Measurements from ENCODE around the gene FRMD6. TPM values are rescaled to one million over a fixed set of nuclear protein-coding genes. Genes with fewer than 3 reads are reported as not detected.

Gene FRMD6
- total RNA-seq, 2 donors from 2014 or later: 12.1 to 14.8 TPM

GRCh38 chr14:51609251-51609954, 42.3 kb upstream of the FRMD6 start:
- TF ChIP-seq, protein P1, sequence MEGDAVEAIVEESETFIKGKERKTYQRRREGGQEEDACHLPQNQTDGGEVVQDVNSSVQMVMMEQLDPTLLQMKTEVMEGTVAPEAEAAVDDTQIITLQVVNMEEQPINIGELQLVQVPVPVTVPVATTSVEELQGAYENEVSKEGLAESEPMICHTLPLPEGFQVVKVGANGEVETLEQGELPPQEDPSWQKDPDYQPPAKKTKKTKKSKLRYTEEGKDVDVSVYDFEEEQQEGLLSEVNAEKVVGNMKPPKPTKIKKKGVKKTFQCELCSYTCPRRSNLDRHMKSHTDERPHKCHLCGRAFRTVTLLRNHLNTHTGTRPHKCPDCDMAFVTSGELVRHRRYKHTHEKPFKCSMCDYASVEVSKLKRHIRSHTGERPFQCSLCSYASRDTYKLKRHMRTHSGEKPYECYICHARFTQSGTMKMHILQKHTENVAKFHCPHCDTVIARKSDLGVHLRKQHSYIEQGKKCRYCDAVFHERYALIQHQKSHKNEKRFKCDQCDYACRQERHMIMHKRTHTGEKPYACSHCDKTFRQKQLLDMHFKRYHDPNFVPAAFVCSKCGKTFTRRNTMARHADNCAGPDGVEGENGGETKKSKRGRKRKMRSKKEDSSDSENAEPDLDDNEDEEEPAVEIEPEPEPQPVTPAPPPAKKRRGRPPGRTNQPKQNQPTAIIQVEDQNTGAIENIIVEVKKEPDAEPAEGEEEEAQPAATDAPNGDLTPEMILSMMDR (conservative IDR thresholded peaks at IDR 0.05): no peak
- no peak overlapping the region for H3K4me3 ChIP-seq (ENCODE audit: low read length)
- no peak for DNase-seq
- no peaks in the 10 kb centered on the region for H3K9me3 ChIP-seq (ENCODE audit: control insufficient read depth, low read length)
- peaks cover 19% of the 10 kb centered on the region for H3K4me1 Mint-ChIP-seq
- H3K27me3 Mint-ChIP-seq (ENCODE audit: insufficient read depth): peaks cover 3% of the 10 kb centered on the region
- H3K36me3 ChIP-seq (ENCODE audit: control insufficient read depth, insufficient read depth, low read length): no peaks in the 10 kb centered on the region
- no peak overlapping the region for H3K27ac ChIP-seq (ENCODE audit: low read depth, low read length)
- WGBS, 2 experiments (ENCODE audit: insufficient coverage in 1 of 2, insufficient read length in 1 of 2): 82 to 90% methylated on average over 5 to 7 of the region's 8 CpGs
- H3K36me3 Mint-ChIP-seq (ENCODE audit: low read depth): no peaks in the 10 kb centered on the region
- H3K27ac Mint-ChIP-seq: no peak overlapping the region
- H3K4me1 ChIP-seq (ENCODE audit: control insufficient read depth, insufficient read depth, low read length): no peaks in the 10 kb centered on the region
- H3K4me3 Mint-ChIP-seq: no peak overlapping the region
- H3K9me3 Mint-ChIP-seq: no peaks in the 10 kb centered on the region
- H3K9ac ChIP-seq (ENCODE audit: extremely low read depth, low read length, poor library complexity, severe bottlenecking): no peak overlapping the region
- H3K27me3 ChIP-seq (ENCODE audit: control insufficient read depth, insufficient read depth, low read length, poor library complexity, severe bottlenecking): no peaks in the 10 kb centered on the region

DNA sequence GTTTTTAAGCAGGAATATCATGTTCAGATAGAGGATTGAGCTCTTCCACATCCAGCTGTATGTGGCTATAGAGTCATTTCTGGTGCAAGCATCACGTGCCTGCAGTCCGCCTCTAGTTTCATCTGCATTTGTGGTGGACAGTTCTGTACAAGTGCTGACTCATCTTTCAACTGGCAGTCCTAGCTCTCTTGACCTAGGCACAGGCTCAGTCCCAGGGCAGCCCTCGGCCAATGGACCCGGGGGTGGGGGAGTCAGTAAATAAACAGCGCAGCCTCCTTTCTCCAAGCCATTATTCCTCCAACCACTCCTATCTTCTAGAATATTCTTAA, 41.8 kb upstream of the FRMD6 start:
- H3K36me3 Mint-ChIP-seq (ENCODE audit: low read depth): no peaks in the 10 kb centered on the region
- no peak overlapping the region for H3K4me3 Mint-ChIP-seq
- H3K9ac ChIP-seq (ENCODE audit: extremely low read depth, low read length, poor library complexity, severe bottlenecking): no peak overlapping the region
- no peak for DNase-seq
- no peak overlapping the region for H3K27ac ChIP-seq (ENCODE audit: low read depth, low read length)
- peaks cover 15% of the 10 kb centered on the region for H3K4me1 Mint-ChIP-seq
- peaks cover 3% of the 10 kb centered on the region for H3K27me3 Mint-ChIP-seq (ENCODE audit: insufficient read depth)
- no peaks in the 10 kb centered on the region for H3K9me3 ChIP-seq (ENCODE audit: control insufficient read depth, low read length)
- no peaks in the 10 kb centered on the region for H3K36me3 ChIP-seq (ENCODE audit: control insufficient read depth, insufficient read depth, low read length)
- no peaks in the 10 kb centered on the region for H3K27me3 ChIP-seq (ENCODE audit: control insufficient read depth, insufficient read depth, low read length, poor library complexity, severe bottlenecking)
- no peak overlapping the region for H3K27ac Mint-ChIP-seq
- H3K4me1 ChIP-seq (ENCODE audit: control insufficient read depth, insufficient read depth, low read length): no peaks in the 10 kb centered on the region
- H3K4me3 ChIP-seq (ENCODE audit: low read length): no peak overlapping the region
- no peaks in the 10 kb centered on the region for H3K9me3 Mint-ChIP-seq
- TF ChIP-seq, protein P1 (conservative IDR thresholded peaks at IDR 0.05): no peak
- WGBS, 2 experiments (ENCODE audit: insufficient coverage in 1 of 2, insufficient read length in 1 of 2): 90 to 95% methylated on average over 2 to 5 of the region's 5 CpGs

- no peak for DNase-seq
- peaks cover 3% of the 10 kb centered on the region for H3K27me3 Mint-ChIP-seq (ENCODE audit: insufficient read depth)
- Histone ChIP-seq H3K27ac (ENCODE audit: low read depth, low read length) (no peak overlapping the region), H3K9me3 (ENCODE audit: control insufficient read depth, low read length) (no peaks in the 10 kb centered on the region), H3K27me3 (ENCODE audit: control insufficient read depth, insufficient read depth, low read length, poor library complexity, severe bottlenecking) (no peaks in the 10 kb centered on the region), H3K4me1 (ENCODE audit: control insufficient read depth, insufficient read depth, low read length) (no peaks in the 10 kb centered on the region), H3K9ac (ENCODE audit: extremely low read depth, low read length, poor library complexity, severe bottlenecking) (no peak overlapping the region), H3K4me3 (ENCODE audit: low read length) (no peak overlapping the region), H3K36me3 (ENCODE audit: control insufficient read depth, insufficient read depth, low read length) (no peaks in the 10 kb centered on the region)
- H3K4me3 Mint-ChIP-seq: no peak overlapping the region
- TF ChIP-seq, protein P1 (conservative IDR thresholded peaks at IDR 0.05): no peak
- H3K9me3 Mint-ChIP-seq: no peaks in the 10 kb centered on the region
- peaks cover 7% of the 10 kb centered on the region for H3K4me1 Mint-ChIP-seq
- 87% methylated on average over 1 of the region's 1 CpG; no CpG with 5 or more reads in 1 of the 2 experiments for WGBS, 2 experiments (ENCODE audit: insufficient coverage in 1 of 2, insufficient read length in 1 of 2)
- H3K27ac Mint-ChIP-seq: no peak overlapping the region
- H3K36me3 Mint-ChIP-seq (ENCODE audit: low read depth): no peaks in the 10 kb centered on the region
Measured at GRCh38 chr14:51610771-51611170, 40.9 kb upstream of the FRMD6 start.
